AG04449 (cell line): ENCODE results near the gene TRIM71.

Experiments used
- CTCF ChIA-PET: fragments of 350-600 bp; formaldehyde crosslinking; extraction: SDS; loops from one replicate; lab custom pipeline; 2021; ENCODE audit warnings: antibody characterized with exemption; lab: Yijun Ruan, JAX
- POLR2A ChIA-PET: fragments of 400-600, 350-600 bp; formaldehyde crosslinking; extraction: SDS; loops from one replicate; lab custom pipeline; 2020; ENCODE audit warnings: antibody characterized with exemption, inconsistent platforms; lab: Yijun Ruan, JAX
- DNase-seq: peaks from one replicate; pipeline ENCODE4 v3.0.0-alpha.2; 2010; ENCODE audit warnings: low read depth, low spot score
- H3K4me3 ChIP-seq: 2 replicates; pipeline ENCODE4 v1.5.1; 2011; ENCODE audit warnings: low read depth, mild to moderate bottlenecking, control low read depth, low read length
- CTCF ChIP-seq: IDR thresholded peaks from one replicate; pipeline ENCODE4 v1.5.1; 2011; ENCODE audit warnings: mild to moderate bottlenecking, moderate library complexity, low read length, control low read depth, inconsistent platforms; ENCODE audit not compliant: insufficient read depth; ENCODE audit errors: missing control alignments

TRIM71 gene

GRCh38 chr3:32868719-32869512, 51.1 kb downstream of the TRIM71 start:
- H3K4me3 ChIP-seq = no peak overlapping the region
- no peak for TF ChIP-seq CTCF
- CTCF ChIA-PET = no interaction called here
- POLR2A ChIA-PET = no interaction called here
- DNase-seq = no peak

GRCh38 chr3:32869513-32870047, 51.8 kb downstream of the TRIM71 start:
- no peak for TF ChIP-seq CTCF
- no peak for DNase-seq
- ChIA-PET POLR2A (no interaction called here), CTCF (interaction anchor here (0.8 to 0.9 kb wide), 2 partner anchors 10 to 89 kb away, joined by 3 read pairs; no protein-coding TSS in a partner anchor)
- H3K4me3 ChIP-seq = no peak overlapping the region

- H3K4me3 ChIP-seq = no peak overlapping the region
- ChIA-PET POLR2A (no interaction called here), CTCF (interaction anchor here (0.8 to 0.9 kb wide), 2 partner anchors 9 to 90 kb away, joined by 3 read pairs; no protein-coding TSS in a partner anchor)
- no peak for DNase-seq
- no peak for TF ChIP-seq CTCF
Observed at GRCh38 chr3:32870373-32871095, 52.7 kb downstream of the TRIM71 start.

GRCh38 chr3:32871273-32871672, 53.5 kb downstream of the TRIM71 start:
- TF ChIP-seq CTCF = no peak
- ChIA-PET CTCF (no interaction called here), POLR2A (no interaction called here)
- no peak for DNase-seq
- H3K4me3 ChIP-seq = no peak overlapping the region

GRCh38 chr3:32872487-32873382, 54.9 kb downstream of the TRIM71 start:
- POLR2A ChIA-PET = no interaction called here
- no peak for TF ChIP-seq CTCF

More at GRCh38 chr3:32872487-32873382, 54.9 kb downstream of the TRIM71 start:
- peak; percentile 10 for DNase-seq
- CTCF ChIA-PET = interaction anchor here (1.0 to 1.5 kb wide), 2 partner anchors 30 to 241 kb away, joined by 3 read pairs; partner anchors contain the start of gene CRTAP
- H3K4me3 ChIP-seq = no peak overlapping the region
